ENCODE results near the gene C17orf100. TPM values are rescaled to one million over a fixed set of nuclear protein-coding genes. Genes with fewer than 3 reads are reported as not detected.

C17orf100 gene
- total and polyA plus RNA-seq, 2 of the 13 experiments (the other 11 are each of a cell fraction or from before 2014, with no cell fraction given), result 3.6 to 8.7 TPM

DNA sequence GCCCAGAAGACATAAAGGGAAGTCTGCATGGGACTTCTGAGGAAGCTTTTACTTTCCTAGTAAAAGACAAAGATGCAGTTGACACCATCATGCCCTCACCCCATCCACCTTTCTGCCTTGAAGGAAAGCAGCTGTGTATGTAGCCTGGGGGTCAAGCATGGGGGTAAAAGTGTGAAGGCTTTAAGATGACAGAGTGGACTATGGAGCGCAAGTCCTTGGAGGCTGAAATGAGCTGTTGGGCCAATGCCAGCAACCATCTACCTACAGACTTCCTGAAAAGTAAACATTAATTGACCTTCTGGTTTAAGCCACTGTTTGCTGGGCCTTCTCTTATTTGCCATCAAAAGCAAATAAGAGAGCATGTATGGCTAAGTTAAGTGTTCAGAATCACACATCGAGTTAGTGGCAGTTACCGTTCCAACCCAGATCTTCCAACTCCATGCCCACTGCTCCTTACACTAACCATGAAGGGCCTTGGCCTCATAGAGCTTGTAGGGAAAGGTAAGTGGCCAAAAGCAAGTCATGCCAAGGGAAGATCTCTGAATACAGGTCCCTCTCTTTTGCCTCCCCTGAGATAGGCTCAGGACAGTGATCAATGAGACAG, 31.6 kb downstream of the C17orf100 start (continued):
- TF ChIP-seq ZNF225 (CRISPR knock-in tag; IDR thresholded peaks at IDR 0.05), result no peak
- TF ChIP-seq ZNF572 (CRISPR knock-in tag; IDR thresholded peaks at IDR 0.05), result no peak
- TF ChIP-seq KLF6 (CRISPR knock-in tag; IDR thresholded peaks at IDR 0.05), result no peak
- TF ChIP-seq JUNB (CRISPR knock-in tag; IDR thresholded peaks at IDR 0.05; ENCODE audit: borderline replicate concordance), result no peak
- TF ChIP-seq CCAR2 (optimal IDR thresholded peaks at IDR 0.05; ENCODE audit: low read depth, low read length), result no peak
- TF ChIP-seq MED1 (CRISPR knock-in tag; IDR thresholded peaks at IDR 0.05), result peak; percentile 77
- no peak for TF ChIP-seq ZNF616 (CRISPR knock-in tag; IDR thresholded peaks at IDR 0.05; ENCODE audit: low read depth)
- TF ChIP-seq CSRNP2 (CRISPR knock-in tag; conservative IDR thresholded peaks at IDR 0.05; ENCODE audit: low read depth), result no peak
- peak; percentile 24; the same call in 1 of the 2 replicates for TF ChIP-seq KAT8 (CRISPR knock-in tag; IDR thresholded peaks at IDR 0.05)
- TF ChIP-seq STAG1 (CRISPR knock-in tag; IDR thresholded peaks at IDR 0.05), result no peak
- TF ChIP-seq SP2 (CRISPR knock-in tag; IDR thresholded peaks at IDR 0.05), result no peak
- TF ChIP-seq BORCS8-MEF2B (CRISPR knock-in tag; IDR thresholded peaks at IDR 0.05), result 0 out of 2 replicates have a peak, but pooled peaks have one; percentile 18
- no peak for TF ChIP-seq ZNF30 (CRISPR knock-in tag; IDR thresholded peaks at IDR 0.05)
- TF ChIP-seq RBM22 (optimal IDR thresholded peaks at IDR 0.05; ENCODE audit: low read length), result no peak
- TF ChIP-seq ZNF460 (CRISPR knock-in tag; IDR thresholded peaks at IDR 0.05; ENCODE audit: borderline replicate concordance), result no peak
- no peak for TF ChIP-seq ZNF143 (CRISPR knock-in tag; IDR thresholded peaks at IDR 0.05)
- TF ChIP-seq ZFP36L1 (CRISPR knock-in tag; IDR thresholded peaks at IDR 0.05), result no peak
- 0 out of 2 replicates have a peak, but pooled peaks have one; percentile 45 for TF ChIP-seq ZNF280D (CRISPR knock-in tag; IDR thresholded peaks at IDR 0.05)
- no peak for TF ChIP-seq SMYD3 (CRISPR knock-in tag; IDR thresholded peaks at IDR 0.05)
- TF ChIP-seq ZSCAN20 (CRISPR knock-in tag; IDR thresholded peaks at IDR 0.05; ENCODE audit: borderline replicate concordance), result no peak
- TF ChIP-seq, protein P1, sequence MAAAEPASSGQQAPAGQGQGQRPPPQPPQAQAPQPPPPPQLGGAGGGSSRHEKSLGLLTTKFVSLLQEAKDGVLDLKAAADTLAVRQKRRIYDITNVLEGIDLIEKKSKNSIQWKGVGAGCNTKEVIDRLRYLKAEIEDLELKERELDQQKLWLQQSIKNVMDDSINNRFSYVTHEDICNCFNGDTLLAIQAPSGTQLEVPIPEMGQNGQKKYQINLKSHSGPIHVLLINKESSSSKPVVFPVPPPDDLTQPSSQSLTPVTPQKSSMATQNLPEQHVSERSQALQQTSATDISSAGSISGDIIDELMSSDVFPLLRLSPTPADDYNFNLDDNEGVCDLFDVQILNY (CRISPR knock-in tag; conservative IDR thresholded peaks at IDR 0.05), result no peak
- TF ChIP-seq FOXM1 (CRISPR knock-in tag; IDR thresholded peaks at IDR 0.05), result no peak
- no peak for TF ChIP-seq MTA1 (CRISPR knock-in tag; IDR thresholded peaks at IDR 0.05; ENCODE audit: borderline replicate concordance)
- no peak for TF ChIP-seq HDAC1 (CRISPR knock-in tag; IDR thresholded peaks at IDR 0.05)
- no peak for TF ChIP-seq GTF2F1 (IDR thresholded peaks at IDR 0.05; ENCODE audit: low read length)
- TF ChIP-seq, protein P2, sequence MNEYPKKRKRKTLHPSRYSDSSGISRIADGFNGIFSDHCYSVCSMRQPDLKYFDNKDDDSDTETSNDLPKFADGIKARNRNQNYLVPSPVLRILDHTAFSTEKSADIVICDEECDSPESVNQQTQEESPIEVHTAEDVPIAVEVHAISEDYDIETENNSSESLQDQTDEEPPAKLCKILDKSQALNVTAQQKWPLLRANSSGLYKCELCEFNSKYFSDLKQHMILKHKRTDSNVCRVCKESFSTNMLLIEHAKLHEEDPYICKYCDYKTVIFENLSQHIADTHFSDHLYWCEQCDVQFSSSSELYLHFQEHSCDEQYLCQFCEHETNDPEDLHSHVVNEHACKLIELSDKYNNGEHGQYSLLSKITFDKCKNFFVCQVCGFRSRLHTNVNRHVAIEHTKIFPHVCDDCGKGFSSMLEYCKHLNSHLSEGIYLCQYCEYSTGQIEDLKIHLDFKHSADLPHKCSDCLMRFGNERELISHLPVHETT (CRISPR knock-in tag; conservative IDR thresholded peaks at IDR 0.05), result no peak
